Retinal pigment epithelial cell (primary cell): ENCODE measurements around the gene OGFR.

Experiments used
- DNase-seq: peaks from one replicate; pipeline ENCODE4 v3.0.0-alpha.2; 2010; ENCODE audit warnings: low read depth
- H3K4me3 ChIP-seq: 2 replicates; pipeline ENCODE4 v1.5.1; 2011; ENCODE audit warnings: mild to moderate bottlenecking, low read length, control low read depth, moderate library complexity
- CTCF ChIP-seq: conservative IDR thresholded peaks from 2 replicates; pipeline ENCODE4 v1.5.1; 2011; ENCODE audit warnings: low read depth, low read length, control low read depth, inconsistent platforms

OGFR gene

GRCh38 chr20:62800314-62801259, 4.0 kb upstream of the OGFR start:
- no peak for TF ChIP-seq CTCF
- H3K4me3 ChIP-seq = no peak overlapping the region
- DNase-seq = no peak

- TF ChIP-seq CTCF = no peak
These were observed 3.2 kb upstream of the OGFR start for GRCh38 chr20:62801284-62802010.

GRCh38 chr20:62802026-62802712, 2.5 kb upstream of the OGFR start:
- no peak overlapping the region for H3K4me3 ChIP-seq
- no peak for TF ChIP-seq CTCF
- DNase-seq = no peak

More at GRCh38 chr20:62801284-62802010, 3.2 kb upstream of the OGFR start:
- no peak for DNase-seq
- no peak overlapping the region for H3K4me3 ChIP-seq

GRCh38 chr20:62804021-62804626, 511 bp upstream of the OGFR start:
- peak overlapping the region; percentile 43 for H3K4me3 ChIP-seq
- DNase-seq = no peak
- peak; percentile 4 for TF ChIP-seq CTCF

GRCh38 chr20:62805155-62805710, 598 bp downstream of the OGFR start:
- peak overlapping the region; percentile 67 for H3K4me3 ChIP-seq
- no peak for DNase-seq
- TF ChIP-seq CTCF = no peak

- no peak for TF ChIP-seq CTCF
- peak overlapping the region; percentile 67 for H3K4me3 ChIP-seq
- DNase-seq = no peak
These were observed 1.2 kb downstream of the OGFR start for GRCh38 chr20:62805711-62806382.
